Measurements from ENCODE around the gene BPIFA1. TPM values are rescaled to one million over a fixed set of nuclear protein-coding genes. Genes with fewer than 3 reads are reported as not detected.

Gene BPIFA1
- total RNA-seq, 8 experiments from 2014 or later: not detected

- Histone ChIP-seq H3K27ac (no peak overlapping the region), H3K4me1 (replicated peaks in 1 of 2) (no peaks in the 10 kb centered on the region), H3K4me3 (no peak overlapping the region)
- no peak for ATAC-seq (replicated peaks in 6 of 8)
- WGBS, 10 experiments: 6 to 75% (median 41%) methylated on average over 1 to 6 of the region's 6 CpGs; no CpG with 5 or more reads in 4 of the 10 experiments
- in situ Hi-C loops (cut with MboI; ENCODE audit: low pct_unique_long_range_greater_than_20kb in 2 of 9, low sequenced_read_pairs in 9 of 9, unreplicated experiment in 9 of 9): no loop called here
Measured at GRCh38 chr20:33229843-33230242, 6.0 kb upstream of the BPIFA1 start.

- WGBS, 10 experiments: 14 to 89% (median 25%) methylated on average over 2 to 6 of the region's 7 CpGs; no CpG with 5 or more reads in 5 of the 10 experiments
- ATAC-seq (replicated peaks in 6 of 8): no peak
- Histone ChIP-seq H3K27ac (no peak overlapping the region), H3K4me3 (no peak overlapping the region), H3K4me1 (replicated peaks in 1 of 2) (no peaks in the 10 kb centered on the region)
- in situ Hi-C loops (cut with MboI; ENCODE audit: low pct_unique_long_range_greater_than_20kb in 2 of 9, low sequenced_read_pairs in 9 of 9, unreplicated experiment in 9 of 9): no loop called here
Measured at GRCh38 chr20:33231237-33231636, 4.6 kb upstream of the BPIFA1 start.

- H3K4me3 ChIP-seq: no peak overlapping the region
- H3K27ac ChIP-seq: no peak overlapping the region
- H3K4me1 ChIP-seq (replicated peaks in 1 of 2): no peaks in the 10 kb centered on the region
- WGBS, 10 experiments: 0% methylated on average over 1 of the region's 2 CpGs; no CpG with 5 or more reads in 7 of the 10 experiments
- in situ Hi-C loops (cut with MboI; ENCODE audit: low pct_unique_long_range_greater_than_20kb in 2 of 9, low sequenced_read_pairs in 9 of 9, unreplicated experiment in 9 of 9): no loop called here
- no peak for ATAC-seq (replicated peaks in 6 of 8)
Measured at GRCh38 chr20:33232486-33233072, 3.2 kb upstream of the BPIFA1 start.

- H3K27ac ChIP-seq: no peak overlapping the region
- ATAC-seq (replicated peaks in 6 of 8): peak in 1 of 8 experiments; percentile 25
- in situ Hi-C loops (cut with MboI; ENCODE audit: low pct_unique_long_range_greater_than_20kb in 2 of 9, low sequenced_read_pairs in 9 of 9, unreplicated experiment in 9 of 9): no loop called here
- WGBS, 10 experiments: 0 to 32% (median 7%) methylated on average over 1 to 4 of the region's 5 CpGs; no CpG with 5 or more reads in 4 of the 10 experiments
- no peak overlapping the region for H3K4me3 ChIP-seq
- H3K4me1 ChIP-seq (replicated peaks in 1 of 2): no peaks in the 10 kb centered on the region
Measured at GRCh38 chr20:33233129-33233774, 2.5 kb upstream of the BPIFA1 start.

GRCh38 chr20:33234050-33234449, 1.7 kb upstream of the BPIFA1 start:
- Histone ChIP-seq H3K27ac (no peak overlapping the region), H3K4me1 (replicated peaks in 1 of 2) (no peaks in the 10 kb centered on the region), H3K4me3 (no peak overlapping the region)
- no peak for ATAC-seq (replicated peaks in 6 of 8)
- in situ Hi-C loops (cut with MboI; ENCODE audit: low pct_unique_long_range_greater_than_20kb in 2 of 9, low sequenced_read_pairs in 9 of 9, unreplicated experiment in 9 of 9): no loop called here
- 0 to 67% (median 56%) methylated on average over 1 to 2 of the region's 2 CpGs; no CpG with 5 or more reads in 6 of the 10 experiments for WGBS, 10 experiments

GRCh38 chr20:33236351-33236750, 555 bp downstream of the BPIFA1 start:
- H3K4me1 ChIP-seq (replicated peaks in 1 of 2): no peaks in the 10 kb centered on the region
- no peak for ATAC-seq (replicated peaks in 6 of 8)
- no peak overlapping the region for H3K27ac ChIP-seq
- WGBS, 10 experiments: 0 to 100% (median 20%) methylated on average over 1 of the region's 1 CpG; no CpG with 5 or more reads in 5 of the 10 experiments
- H3K4me3 ChIP-seq: no peak overlapping the region
- in situ Hi-C loops (cut with MboI; ENCODE audit: low pct_unique_long_range_greater_than_20kb in 2 of 9, low sequenced_read_pairs in 9 of 9, unreplicated experiment in 9 of 9): no loop called here

- H3K27ac ChIP-seq: no peak overlapping the region
- no peaks in the 10 kb centered on the region for H3K4me1 ChIP-seq (replicated peaks in 1 of 2)
- no peak for ATAC-seq (replicated peaks in 6 of 8)
- in situ Hi-C loops (cut with MboI; ENCODE audit: low pct_unique_long_range_greater_than_20kb in 2 of 9, low sequenced_read_pairs in 9 of 9, unreplicated experiment in 9 of 9): no loop called here
- H3K4me3 ChIP-seq: no peak overlapping the region
- whole genome bisulfite sequencing, 10 experiments: 80% methylated on average over 3 of the region's 6 CpGs; no CpG with 5 or more reads in 9 of the 10 experiments
Measured at GRCh38 chr20:33237989-33238388, 2.2 kb downstream of the BPIFA1 start.

- no peak overlapping the region for H3K27ac ChIP-seq
- in situ Hi-C loops (cut with MboI; ENCODE audit: low pct_unique_long_range_greater_than_20kb in 2 of 9, low sequenced_read_pairs in 9 of 9, unreplicated experiment in 9 of 9): no loop called here
- 0% methylated on average over 1 of the region's 1 CpG; no CpG with 5 or more reads in 8 of the 10 experiments for WGBS, 10 experiments
- ATAC-seq (replicated peaks in 6 of 8): no peak
- H3K4me1 ChIP-seq (replicated peaks in 1 of 2): no peaks in the 10 kb centered on the region
- H3K4me3 ChIP-seq: no peak overlapping the region
Measured at GRCh38 chr20:33239418-33239817, 3.6 kb downstream of the BPIFA1 start.

GRCh38 chr20:33239979-33240736, 4.4 kb downstream of the BPIFA1 start:
- Histone ChIP-seq H3K4me3 (no peak overlapping the region), H3K27ac (no peak overlapping the region), H3K4me1 (replicated peaks in 1 of 2) (no peaks in the 10 kb centered on the region)
- WGBS, 10 experiments: 0 to 73% (median 40%) methylated on average over 1 to 3 of the region's 4 CpGs; no CpG with 5 or more reads in 1 of the 10 experiments
- in situ Hi-C loops (cut with MboI; ENCODE audit: low pct_unique_long_range_greater_than_20kb in 2 of 9, low sequenced_read_pairs in 9 of 9, unreplicated experiment in 9 of 9): no loop called here
- ATAC-seq (replicated peaks in 6 of 8): no peak

GRCh38 chr20:33240923-33241322, 5.1 kb downstream of the BPIFA1 start:
- in situ Hi-C loops (cut with MboI; ENCODE audit: low pct_unique_long_range_greater_than_20kb in 2 of 9, low sequenced_read_pairs in 9 of 9, unreplicated experiment in 9 of 9): no loop called here
- ATAC-seq (replicated peaks in 6 of 8): no peak
- Histone ChIP-seq H3K4me1 (replicated peaks in 1 of 2) (no peaks in the 10 kb centered on the region), H3K27ac (no peak overlapping the region), H3K4me3 (no peak overlapping the region)
- 0 to 58% (median 30%) methylated on average over 1 to 5 of the region's 5 CpGs; no CpG with 5 or more reads in 1 of the 10 experiments for WGBS, 10 experiments

- H3K4me1 ChIP-seq (replicated peaks in 1 of 2): no peaks in the 10 kb centered on the region
- in situ Hi-C loops (cut with MboI; ENCODE audit: low pct_unique_long_range_greater_than_20kb in 2 of 9, low sequenced_read_pairs in 9 of 9, unreplicated experiment in 9 of 9): no loop called here
- WGBS, 10 experiments: 0 to 56% (median 30%) methylated on average over 2 to 5 of the region's 7 CpGs; no CpG with 5 or more reads in 3 of the 10 experiments
- ATAC-seq (replicated peaks in 6 of 8): no peak
- H3K4me3 ChIP-seq: no peak overlapping the region
- H3K27ac ChIP-seq: no peak overlapping the region
Measured at GRCh38 chr20:33242319-33243100, 6.7 kb downstream of the BPIFA1 start.

- in situ Hi-C loops (cut with MboI; ENCODE audit: low pct_unique_long_range_greater_than_20kb in 2 of 9, low sequenced_read_pairs in 9 of 9, unreplicated experiment in 9 of 9): no loop called here
- 20 to 83% (median 27%) methylated on average over 1 to 3 of the region's 3 CpGs; no CpG with 5 or more reads in 6 of the 10 experiments for WGBS, 10 experiments
Measured at GRCh38 chr20:33246077-33246476, 10.3 kb downstream of the BPIFA1 start.

GRCh38 chr20:33249456-33249855, 13.7 kb downstream of the BPIFA1 start:
- Histone ChIP-seq H3K4me3 (no peak overlapping the region), H3K27ac (no peak overlapping the region), H3K4me1 (replicated peaks in 1 of 2) (peaks cover 0 to 2% of the 10 kb centered on the region in 2 donors)
- ATAC-seq (replicated peaks in 6 of 8): no peak
- in situ Hi-C loops (cut with MboI; ENCODE audit: low pct_unique_long_range_greater_than_20kb in 2 of 9, low sequenced_read_pairs in 9 of 9, unreplicated experiment in 9 of 9): no loop called here
- WGBS, 10 experiments: 86% methylated on average over 1 of the region's 1 CpG; no CpG with 5 or more reads in 9 of the 10 experiments

More at GRCh38 chr20:33246077-33246476, 10.3 kb downstream of the BPIFA1 start:
- ATAC-seq (replicated peaks in 6 of 8): no peak
- Histone ChIP-seq H3K4me1 (replicated peaks in 1 of 2) (peaks cover 0 to 2% of the 10 kb centered on the region in 2 donors), H3K27ac (no peak overlapping the region), H3K4me3 (no peak overlapping the region)
